Measurements from ENCODE around the gene EBF3.

EBF3 gene

DNA sequence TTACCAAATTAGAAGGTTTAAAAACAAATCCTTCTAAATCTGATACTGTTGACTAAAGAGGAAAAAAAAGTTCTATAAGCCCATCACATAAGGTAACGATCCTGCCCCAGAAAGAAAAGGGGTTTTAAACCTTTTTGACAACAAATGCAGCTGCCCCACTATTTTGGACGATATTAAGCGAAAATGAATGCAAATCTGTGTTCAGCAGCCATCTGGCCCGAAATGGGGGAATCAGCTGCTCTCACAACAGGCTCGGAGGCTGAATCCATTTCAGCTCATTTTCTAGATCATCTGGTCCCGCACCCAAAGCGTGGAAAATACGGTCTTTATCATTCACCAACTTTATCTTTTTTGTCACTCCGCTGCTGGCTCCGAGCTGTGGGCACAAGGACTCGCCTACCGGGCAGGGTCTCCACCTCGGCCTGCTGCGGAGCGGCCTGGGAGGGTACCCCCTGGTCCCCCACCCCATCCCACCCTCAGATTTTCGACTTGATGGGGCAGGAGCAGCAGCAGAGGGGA is 2.4 kb upstream of the EBF3 start:
- Histone ChIP-seq H3K9me3 (ENCODE audit: control insufficient read depth, low read length) (no peaks in the 10 kb centered on the region), H3K4me1 (ENCODE audit: control insufficient read depth, insufficient read depth, low read length, poor library complexity, severe bottlenecking) (peaks cover 31% of the 10 kb centered on the region), H3K4me3 (ENCODE audit: insufficient read depth, low read depth, low read length, poor library complexity, severe bottlenecking) (no peak overlapping the region), H3K36me3 (ENCODE audit: control insufficient read depth, insufficient read depth, low read length) (no peaks in the 10 kb centered on the region), H3K27me3 (replicated peaks; ENCODE audit: control insufficient read depth, insufficient read depth, low read length, poor library complexity, severe bottlenecking) (peaks cover 78% of the 10 kb centered on the region), H3K27ac (ENCODE audit: insufficient read depth, low read length, poor library complexity, severe bottlenecking) (no peak overlapping the region)
- no peak for DNase-seq

- peaks cover 31% of the 10 kb centered on the region for H3K4me1 ChIP-seq (ENCODE audit: control insufficient read depth, insufficient read depth, low read length, poor library complexity, severe bottlenecking)
- peaks cover 82% of the 10 kb centered on the region for H3K27me3 ChIP-seq (replicated peaks; ENCODE audit: control insufficient read depth, insufficient read depth, low read length, poor library complexity, severe bottlenecking)
- no peak for DNase-seq
- no peaks in the 10 kb centered on the region for H3K36me3 ChIP-seq (ENCODE audit: control insufficient read depth, insufficient read depth, low read length)
- no peaks in the 10 kb centered on the region for H3K9me3 ChIP-seq (ENCODE audit: control insufficient read depth, low read length)
- H3K4me3 ChIP-seq (ENCODE audit: insufficient read depth, low read depth, low read length, poor library complexity, severe bottlenecking) = no peak overlapping the region
- H3K27ac ChIP-seq (ENCODE audit: insufficient read depth, low read length, poor library complexity, severe bottlenecking) = no peak overlapping the region
These were observed 1.9 kb upstream of the EBF3 start for GRCh38 chr10:129965959-129966358.

GRCh38 chr10:129965425-129965808 is 1.3 kb upstream of the EBF3 start:
- H3K27ac ChIP-seq (ENCODE audit: insufficient read depth, low read length, poor library complexity, severe bottlenecking) = no peak overlapping the region
- no peaks in the 10 kb centered on the region for H3K36me3 ChIP-seq (ENCODE audit: control insufficient read depth, insufficient read depth, low read length)
- H3K9me3 ChIP-seq (ENCODE audit: control insufficient read depth, low read length) = no peaks in the 10 kb centered on the region
- H3K27me3 ChIP-seq (replicated peaks; ENCODE audit: control insufficient read depth, insufficient read depth, low read length, poor library complexity, severe bottlenecking) = peaks cover 82% of the 10 kb centered on the region
- H3K4me1 ChIP-seq (ENCODE audit: control insufficient read depth, insufficient read depth, low read length, poor library complexity, severe bottlenecking) = peaks cover 27% of the 10 kb centered on the region
- H3K4me3 ChIP-seq (ENCODE audit: insufficient read depth, low read depth, low read length, poor library complexity, severe bottlenecking) = no peak overlapping the region
- no peak for DNase-seq

- Histone ChIP-seq H3K4me1 (ENCODE audit: control insufficient read depth, insufficient read depth, low read length, poor library complexity, severe bottlenecking) (peaks cover 27% of the 10 kb centered on the region), H3K36me3 (ENCODE audit: control insufficient read depth, insufficient read depth, low read length) (no peaks in the 10 kb centered on the region), H3K4me3 (ENCODE audit: insufficient read depth, low read depth, low read length, poor library complexity, severe bottlenecking) (no peak overlapping the region), H3K27ac (ENCODE audit: insufficient read depth, low read length, poor library complexity, severe bottlenecking) (no peak overlapping the region), H3K27me3 (replicated peaks; ENCODE audit: control insufficient read depth, insufficient read depth, low read length, poor library complexity, severe bottlenecking) (peaks cover 83% of the 10 kb centered on the region), H3K9me3 (ENCODE audit: control insufficient read depth, low read length) (no peaks in the 10 kb centered on the region)
- no peak for DNase-seq
These were observed 744 bp upstream of the EBF3 start for GRCh38 chr10:129964611-129965424.

- peaks cover 82% of the 10 kb centered on the region for H3K27me3 ChIP-seq (replicated peaks; ENCODE audit: control insufficient read depth, insufficient read depth, low read length, poor library complexity, severe bottlenecking)
- H3K27ac ChIP-seq (ENCODE audit: insufficient read depth, low read length, poor library complexity, severe bottlenecking) = no peak overlapping the region
- DNase-seq = no peak
- H3K36me3 ChIP-seq (ENCODE audit: control insufficient read depth, insufficient read depth, low read length) = no peaks in the 10 kb centered on the region
- H3K4me1 ChIP-seq (ENCODE audit: control insufficient read depth, insufficient read depth, low read length, poor library complexity, severe bottlenecking) = peaks cover 25% of the 10 kb centered on the region
- H3K4me3 ChIP-seq (ENCODE audit: insufficient read depth, low read depth, low read length, poor library complexity, severe bottlenecking) = peak overlapping the region; percentile 25
- no peaks in the 10 kb centered on the region for H3K9me3 ChIP-seq (ENCODE audit: control insufficient read depth, low read length)
These were observed 1.0 kb downstream of the EBF3 start for GRCh38 chr10:129962872-129963640.

- H3K27me3 ChIP-seq (replicated peaks; ENCODE audit: control insufficient read depth, insufficient read depth, low read length, poor library complexity, severe bottlenecking) = peaks cover 79% of the 10 kb centered on the region
- DNase-seq = no peak
- H3K27ac ChIP-seq (ENCODE audit: insufficient read depth, low read length, poor library complexity, severe bottlenecking) = no peak overlapping the region
- H3K4me3 ChIP-seq (ENCODE audit: insufficient read depth, low read depth, low read length, poor library complexity, severe bottlenecking) = no peak overlapping the region
- H3K9me3 ChIP-seq (ENCODE audit: control insufficient read depth, low read length) = no peaks in the 10 kb centered on the region
- no peaks in the 10 kb centered on the region for H3K36me3 ChIP-seq (ENCODE audit: control insufficient read depth, insufficient read depth, low read length)
- H3K4me1 ChIP-seq (ENCODE audit: control insufficient read depth, insufficient read depth, low read length, poor library complexity, severe bottlenecking) = peaks cover 25% of the 10 kb centered on the region
These were observed 1.8 kb downstream of the EBF3 start for GRCh38 chr10:129962031-129962871.

GRCh38 chr10:129961157-129961701 is 2.8 kb downstream of the EBF3 start:
- peaks cover 77% of the 10 kb centered on the region for H3K27me3 ChIP-seq (replicated peaks; ENCODE audit: control insufficient read depth, insufficient read depth, low read length, poor library complexity, severe bottlenecking)

GRCh38 chr10:129960481-129961156 is 3.5 kb downstream of the EBF3 start:
- Histone ChIP-seq H3K9me3 (ENCODE audit: control insufficient read depth, low read length) (no peaks in the 10 kb centered on the region), H3K27ac (ENCODE audit: insufficient read depth, low read length, poor library complexity, severe bottlenecking) (no peak overlapping the region)

More at GRCh38 chr10:129961157-129961701, 2.8 kb downstream of the EBF3 start:
- Histone ChIP-seq H3K4me3 (ENCODE audit: insufficient read depth, low read depth, low read length, poor library complexity, severe bottlenecking) (no peak overlapping the region), H3K36me3 (ENCODE audit: control insufficient read depth, insufficient read depth, low read length) (no peaks in the 10 kb centered on the region), H3K9me3 (ENCODE audit: control insufficient read depth, low read length) (no peaks in the 10 kb centered on the region), H3K27ac (ENCODE audit: insufficient read depth, low read length, poor library complexity, severe bottlenecking) (no peak overlapping the region), H3K4me1 (ENCODE audit: control insufficient read depth, insufficient read depth, low read length, poor library complexity, severe bottlenecking) (peaks cover 25% of the 10 kb centered on the region)
- no peak for DNase-seq

More at GRCh38 chr10:129960481-129961156, 3.5 kb downstream of the EBF3 start:
- H3K27me3 ChIP-seq (replicated peaks; ENCODE audit: control insufficient read depth, insufficient read depth, low read length, poor library complexity, severe bottlenecking) = peaks cover 82% of the 10 kb centered on the region
- no peaks in the 10 kb centered on the region for H3K36me3 ChIP-seq (ENCODE audit: control insufficient read depth, insufficient read depth, low read length)
- peaks cover 25% of the 10 kb centered on the region for H3K4me1 ChIP-seq (ENCODE audit: control insufficient read depth, insufficient read depth, low read length, poor library complexity, severe bottlenecking)
- no peak overlapping the region for H3K4me3 ChIP-seq (ENCODE audit: insufficient read depth, low read depth, low read length, poor library complexity, severe bottlenecking)
- no peak for DNase-seq

Measured in effector memory CD4-positive, alpha-beta T cell (primary cell).